ENCODE measurements around the gene COL26A1. TPM values are rescaled to one million over a fixed set of nuclear protein-coding genes. Genes with fewer than 3 reads are reported as not detected.
"Not testable (repeated sequence)": the region's sequence is repeated elsewhere in the genome, so short reads cannot be mapped to it uniquely, and the experiment has no call there.

Gene COL26A1
- total and polyA plus RNA-seq, 8 donors: 0.20 to 0.55 (median 0.31) TPM; not detected in 5

GRCh38 chr7:101333912-101334311 is 28.8 kb upstream of the COL26A1 start:
- no peaks in the 10 kb centered on the region for H3K9me3 ChIP-seq
- 70 to 88% (median 72%) methylated on average over 5 of the region's 5 CpGs for WGBS, 5 donors
- no peak overlapping the region for H3K27ac ChIP-seq
- no peak overlapping the region for H3K4me3 ChIP-seq
- no peaks in the 10 kb centered on the region for H3K4me1 ChIP-seq
- peaks cover 0 to 33% (median 0%) of the 10 kb centered on the region in 3 donors for H3K27me3 ChIP-seq
- no peaks in the 10 kb centered on the region for H3K36me3 ChIP-seq
- intact Hi-C loops (cut with DNase I; ENCODE audit: low total_unique reads): no loop called here
- no peak for DNase-seq
- no peak for TF ChIP-seq CTCF (IDR thresholded peaks at IDR 0.05)
- no peak for TF ChIP-seq EP300 (IDR thresholded peaks at IDR 0.05)
- no peak for TF ChIP-seq POLR2AphosphoS5 (IDR thresholded peaks at IDR 0.05)
- TF ChIP-seq POLR2A (IDR thresholded peaks at IDR 0.05): no peak

- intact Hi-C loops (cut with DNase I; ENCODE audit: low total_unique reads): no loop called here
- Histone ChIP-seq H3K4me1 (no peaks in the 10 kb centered on the region), H3K9me3 (no peaks in the 10 kb centered on the region), H3K27ac (no peak overlapping the region), H3K27me3 (no peaks in the 10 kb centered on the region), H3K36me3 (no peaks in the 10 kb centered on the region), H3K4me3 (no peak overlapping the region)
- no peak for TF ChIP-seq CTCF (IDR thresholded peaks at IDR 0.05)
- no peak for TF ChIP-seq POLR2A (IDR thresholded peaks at IDR 0.05)
- no peak for TF ChIP-seq POLR2AphosphoS5 (IDR thresholded peaks at IDR 0.05)
- TF ChIP-seq EP300 (IDR thresholded peaks at IDR 0.05): no peak
- no peak for DNase-seq
- 80 to 89% (median 88%) methylated on average over 14 of the region's 14 CpGs for WGBS, 5 donors
These were observed 22.3 kb upstream of the COL26A1 start for GRCh38 chr7:101340379-101340778.

- Histone ChIP-seq H3K4me1 (no peaks in the 10 kb centered on the region), H3K9me3 (no peaks in the 10 kb centered on the region), H3K27me3 (no peaks in the 10 kb centered on the region), H3K4me3 (no peak overlapping the region), H3K36me3 (no peaks in the 10 kb centered on the region), H3K27ac (no peak overlapping the region)
- intact Hi-C loops (cut with DNase I; ENCODE audit: low total_unique reads): no loop called here
- TF ChIP-seq EP300 (IDR thresholded peaks at IDR 0.05) (no peak), POLR2AphosphoS5 (IDR thresholded peaks at IDR 0.05) (no peak), CTCF (IDR thresholded peaks at IDR 0.05) (no peak), POLR2A (IDR thresholded peaks at IDR 0.05) (no peak)
- WGBS, 5 donors: 81 to 93% (median 86%) methylated on average over 7 of the region's 7 CpGs
- no peak for DNase-seq
These were observed 19.8 kb upstream of the COL26A1 start for GRCh38 chr7:101342892-101343291.

- H3K36me3 ChIP-seq: no peaks in the 10 kb centered on the region
- no peak overlapping the region for H3K4me3 ChIP-seq
- H3K27ac ChIP-seq: no peak overlapping the region
- no peak for TF ChIP-seq POLR2AphosphoS5 (IDR thresholded peaks at IDR 0.05)
- TF ChIP-seq POLR2A (IDR thresholded peaks at IDR 0.05): no peak
- no peak for TF ChIP-seq EP300 (IDR thresholded peaks at IDR 0.05)
- TF ChIP-seq CTCF (IDR thresholded peaks at IDR 0.05): no peak
- no peak for DNase-seq
- no peaks in the 10 kb centered on the region for H3K9me3 ChIP-seq
- peaks cover 0 to 10% (median 0%) of the 10 kb centered on the region in 3 donors for H3K27me3 ChIP-seq
- 89 to 95% (median 93%) methylated on average over 15 of the region's 15 CpGs for WGBS, 5 donors
- intact Hi-C loops (cut with DNase I; ENCODE audit: low total_unique reads): no loop called here
- peaks cover 0 to 8% (median 4%) of the 10 kb centered on the region in 4 donors for H3K4me1 ChIP-seq
These were observed 15.2 kb upstream of the COL26A1 start for GRCh38 chr7:101347477-101347876.

- 92 to 94% (median 93%) methylated on average over 12 to 29 of the region's 32 CpGs for WGBS, 5 donors
- H3K27me3 ChIP-seq: peaks cover 0 to 10% (median 0%) of the 10 kb centered on the region in 3 donors
- DNase-seq; H3K4me1 ChIP-seq; H3K36me3 ChIP-seq; H3K9me3 ChIP-seq; H3K4me3 ChIP-seq; intact Hi-C loops (cut with DNase I; ENCODE audit: low total_unique reads); H3K27ac ChIP-seq: not testable (repeated sequence)
These were observed 14.1 kb upstream of the COL26A1 start for GRCh38 chr7:101348456-101349067.

- H3K4me3 ChIP-seq; H3K36me3 ChIP-seq; intact Hi-C loops (cut with DNase I; ENCODE audit: low total_unique reads); H3K27ac ChIP-seq; H3K9me3 ChIP-seq; DNase-seq; H3K4me1 ChIP-seq: not testable (repeated sequence)
- peaks cover 0 to 10% (median 0%) of the 10 kb centered on the region in 3 donors for H3K27me3 ChIP-seq
- 62 to 72% (median 70%) methylated on average over 12 of the region's 12 CpGs for WGBS, 5 donors
These were observed 13.4 kb upstream of the COL26A1 start for GRCh38 chr7:101349300-101349699.

All from stomach (tissue), 9 donors.